Gastrocnemius medialis (tissue), 4 donors: ENCODE measurements around the gene C2CD5. TPM values are rescaled to one million over a fixed set of nuclear protein-coding genes. Genes with fewer than 3 reads are reported as not detected.

Source experiments
- ATAC-seq, 2 donors: fragments of 150-250 bp; one replicate each; pipeline ENCODE4 v1.9.1; 2016
- DNase-seq, 2 donors: peaks; one replicate each; pipeline ENCODE4 v3.0.0-alpha.2; 2019
- H3K27ac ChIP-seq, 4 donors: fragments of 200-600 bp; sonication (generic); 1 replicate in 1 of 4; 2 replicates in 3 of 4; pipeline ENCODE4 v1.5.1; 2016 to 2018; ENCODE audit warnings: mild to moderate bottlenecking in 2 of 4, moderate library complexity in 1 of 4
- H3K27me3 ChIP-seq, 3 donors: fragments of 200-600 bp; sonication (generic) in 2 of 3; 1 replicate in 1 of 3; 2 replicates in 2 of 3; pipeline versions ENCODE4 v1.5.1 to v1.6.0; 2016 to 2019; ENCODE audit warnings: mild to moderate bottlenecking in 1 of 3, moderate library complexity in 1 of 3
- H3K36me3 ChIP-seq, 2 donors: fragments of 200-600 bp; sonication (generic) in 1 of 2; one replicate each; pipeline ENCODE4 v1.5.1; 2017 to 2018
- H3K4me1 ChIP-seq, 2 donors: fragments of 200-600 bp; sonication (generic) in 1 of 2; one replicate each; pipeline ENCODE4 v1.5.1; 2016 to 2017; ENCODE audit warnings: mild to moderate bottlenecking in 2 of 2
- H3K4me3 ChIP-seq, 4 donors: fragments of 200-600 bp; sonication (generic) in 3 of 4; 1 replicate in 1 of 4; 2 replicates in 3 of 4; pipeline ENCODE4 v1.5.1; 2016 to 2019; ENCODE audit warnings: mild to moderate bottlenecking in 2 of 4
- H3K9me3 ChIP-seq, 3 donors: fragments of 200-600 bp; sonication (generic) in 2 of 3; 1 replicate in 1 of 3; 2 replicates in 2 of 3; pipeline ENCODE4 v1.5.1; 2016 to 2019
- CTCF ChIP-seq, 5 experiments: fragments of 450-650 bp in 3 of 5; fragments of 200-600 bp in 2 of 5; sonication (generic) in 2 of 5; IDR thresholded peaks in 4 of 5; conservative IDR thresholded peaks in 1 of 5; 1 replicate in 4 of 5; 2 replicates in 1 of 5; pipeline ENCODE4 v1.5.1; 2016 to 2019; ENCODE audit warnings: antibody characterized with exemption in 5 of 5, mild to moderate bottlenecking in 3 of 5, moderate library complexity in 3 of 5
- POLR2A ChIP-seq, 2 donors: fragments of 450-650 bp; IDR thresholded peaks; one replicate each; pipeline ENCODE4 v1.6.1; 2017; ENCODE audit warnings: antibody characterized with exemption in 2 of 2, mild to moderate bottlenecking in 2 of 2, moderate library complexity in 2 of 2
- in situ Hi-C, 4 donors: fragments of 200-750 bp; cut with MboI; loops; one replicate each; pipeline versions ENCODE4 v1.15.0 to v1.8.0; 2017; ENCODE audit warnings: low sequenced_read_pairs in 4 of 4
- intact Hi-C: fragments of 100-400 bp; cut with DNase I; formaldehyde crosslinking; loops from one replicate; pipeline ENCODE4 v1.15.1; 2023; ENCODE audit warnings: low total_unique reads
- total RNA-seq, 4 donors: library from RNA; depleted of rRNA; stranded (reverse); fragments of >200 nt; gene quantifications; one replicate each; pipeline versions ENCODE4 v1.1.0 to v1.2.3, GENCODE V29; 2016

C2CD5 gene
- total RNA-seq, 4 donors from 2014 or later = 5.3 to 9.4 (median 6.9) TPM

GRCh38 chr12:22407397-22407796 lies 136.9 kb downstream of the C2CD5 start:
- TF ChIP-seq CTCF (IDR thresholded peaks at IDR 0.05 in 4 of 5, conservative IDR thresholded peaks at IDR 0.05 in 1 of 5) = no peak
- TF ChIP-seq POLR2A (IDR thresholded peaks at IDR 0.05) = no peak
- in situ Hi-C loops (no loop called here), intact Hi-C loops (no loop called here)
- no peaks in the 10 kb centered on the region for H3K36me3 ChIP-seq
- H3K4me1 ChIP-seq = no peaks in the 10 kb centered on the region
- DNase-seq = no peak
- H3K4me3 ChIP-seq = no peak overlapping the region
- no peaks in the 10 kb centered on the region for H3K27me3 ChIP-seq
- H3K27ac ChIP-seq = no peak overlapping the region
- no peak for ATAC-seq
- no peaks in the 10 kb centered on the region for H3K9me3 ChIP-seq

GRCh38 chr12:22406627-22407026 lies 137.7 kb downstream of the C2CD5 start:
- ATAC-seq (no peak), DNase-seq (no peak)
- no peaks in the 10 kb centered on the region for H3K9me3 ChIP-seq
- no peaks in the 10 kb centered on the region for H3K36me3 ChIP-seq
- H3K27ac ChIP-seq = no peak overlapping the region
- intact Hi-C loops = no loop called here
- H3K27me3 ChIP-seq = no peaks in the 10 kb centered on the region
- H3K4me1 ChIP-seq = no peaks in the 10 kb centered on the region
- H3K4me3 ChIP-seq = no peak overlapping the region
- no peak for TF ChIP-seq CTCF (IDR thresholded peaks at IDR 0.05 in 4 of 5, conservative IDR thresholded peaks at IDR 0.05 in 1 of 5)
- no peak for TF ChIP-seq POLR2A (IDR thresholded peaks at IDR 0.05)
- in situ Hi-C loops = no loop called here

- intact Hi-C loops (no loop called here), in situ Hi-C loops (no loop called here)
- H3K4me1 ChIP-seq = no peaks in the 10 kb centered on the region
- ATAC-seq (no peak), DNase-seq (no peak)
- no peaks in the 10 kb centered on the region for H3K36me3 ChIP-seq
- no peak overlapping the region for H3K4me3 ChIP-seq
- H3K9me3 ChIP-seq = no peaks in the 10 kb centered on the region
- H3K27me3 ChIP-seq = no peaks in the 10 kb centered on the region
- TF ChIP-seq POLR2A (IDR thresholded peaks at IDR 0.05) (no peak), CTCF (IDR thresholded peaks at IDR 0.05 in 4 of 5, conservative IDR thresholded peaks at IDR 0.05 in 1 of 5) (no peak)
- no peak overlapping the region for H3K27ac ChIP-seq
These were observed 144.7 kb downstream of the C2CD5 start for GRCh38 chr12:22399464-22400180.

Other genes starting within 250 kb of the C2CD5 start
- gene ST8SIA1, start 209.8 kb downstream of the C2CD5 start, total RNA-seq = 1 to 10 TPM in 1 of 4 donors, under 1 TPM in 3; 0.17 to 2.5 (median 0.67) TPM
- 10 to 100 TPM in 1 of 4 donors, 1 to 10 TPM in 3; 6.5 to 15.1 (median 7.2) TPM for gene ETNK1, start 80.6 kb upstream of the C2CD5 start, total RNA-seq